GM23338 (cell line): ENCODE measurements around the gene SLC15A5. TPM values are rescaled to one million over a fixed set of nuclear protein-coding genes. Genes with fewer than 3 reads are reported as not detected.

Source experiments
- ATAC-seq: fragments of 200-7000 bp; cut with Tn5 transposase; 3 replicates; pipeline ENCODE4 v1.9.1; 2020
- DNase-seq: peaks from one replicate; pipeline ENCODE4 v3.0.0-alpha.2; 2015; ENCODE audit warnings: low spot score
- H2AFZ ChIP-seq: fragments of 200-600 bp; sonication (generic); 2 replicates; pipeline ENCODE4 v1.8.0; 2016; ENCODE audit warnings: antibody characterized with exemption, mild to moderate bottlenecking, moderate library complexity
- H3F3A ChIP-seq: fragments of 200-600 bp; sonication (generic); replicated peaks from 2 replicates; pipeline ENCODE4 v1.8.0; 2017; ENCODE audit warnings: antibody characterized with exemption, mixed run types, low read depth
- H3K27ac ChIP-seq: fragments of 200-600 bp; sonication (generic); 2 replicates; pipeline ENCODE4 v1.6.1; 2016; ENCODE audit warnings: low read depth
- H3K27me3 ChIP-seq: fragments of 200-600 bp; sonication (generic); 2 replicates; pipeline ENCODE4 v1.8.0; 2016; ENCODE audit warnings: mild to moderate bottlenecking, mixed run types, moderate library complexity; ENCODE audit not compliant: insufficient read depth
- H3K36me3 ChIP-seq: fragments of 200-600 bp; sonication (generic); 2 replicates; pipeline ENCODE4 v1.8.0; 2016; ENCODE audit warnings: mild to moderate bottlenecking; ENCODE audit not compliant: insufficient read depth
- H3K4me1 ChIP-seq: fragments of 200-600 bp; sonication (generic); 2 replicates; pipeline ENCODE4 v1.8.0; 2016; ENCODE audit warnings: mild to moderate bottlenecking, moderate library complexity; ENCODE audit not compliant: insufficient read depth
- H3K4me2 ChIP-seq: fragments of 200-600 bp; sonication (generic); 2 replicates; pipeline ENCODE4 v1.7.1; 2017; ENCODE audit warnings: mixed run types
- H3K4me3 ChIP-seq: fragments of 200-600 bp; sonication (generic); 2 replicates; pipeline ENCODE4 v1.6.1; 2016; ENCODE audit warnings: mixed run types
- H3K79me2 ChIP-seq: fragments of 200-600 bp; sonication (generic); replicated peaks from 2 replicates; pipeline ENCODE4 v1.8.0; 2017; ENCODE audit warnings: mild to moderate bottlenecking; ENCODE audit not compliant: insufficient read depth
- H3K9me2 ChIP-seq: fragments of 200-600 bp; sonication (generic); 2 replicates; pipeline ENCODE4 v1.8.0; 2017; ENCODE audit not compliant: insufficient read depth
- H4K20me1 ChIP-seq: fragments of 200-600 bp; sonication (generic); replicated peaks from 2 replicates; pipeline ENCODE4 v1.8.0; 2017; ENCODE audit warnings: mild to moderate bottlenecking; ENCODE audit not compliant: insufficient read depth
- H3K27ac Mint-ChIP-seq: 2 replicates; pipeline ENCODE4 v1.8.0; 2020; ENCODE audit warnings: inconsistent platforms, mild to moderate bottlenecking, moderate library complexity, mixed read lengths
- H3K27me3 Mint-ChIP-seq: 3 replicates; pipeline ENCODE4 v1.8.0; 2022; ENCODE audit warnings: low read depth, mild to moderate bottlenecking, moderate library complexity, mixed read lengths, inconsistent platforms; ENCODE audit not compliant: insufficient read depth, poor library complexity
- H3K36me3 Mint-ChIP-seq: 3 replicates; pipeline ENCODE4 v1.8.0; 2021; ENCODE audit warnings: low read depth, mild to moderate bottlenecking, inconsistent platforms, moderate library complexity, mixed read lengths
- H3K4me1 Mint-ChIP-seq: 3 replicates; pipeline ENCODE4 v1.8.0; 2020; ENCODE audit warnings: mild to moderate bottlenecking, inconsistent platforms, mixed read lengths
- H3K4me3 Mint-ChIP-seq: 3 replicates; pipeline ENCODE4 v1.8.0; 2021; ENCODE audit warnings: moderate library complexity, mild to moderate bottlenecking, inconsistent platforms, mixed read lengths
- H3K9me3 Mint-ChIP-seq: 3 replicates; pipeline ENCODE4 v1.8.0; 2020; ENCODE audit warnings: moderate library complexity, mild to moderate bottlenecking, inconsistent platforms, mixed read lengths
- CREB1 ChIP-seq: fragments of 250-450 bp; sonication (Bioruptor Pico); IDR thresholded peaks from 2 replicates; pipeline ENCODE4 v1.5.0; 2020; ENCODE audit warnings: low read depth, mild to moderate bottlenecking, moderate library complexity
- EZH2 ChIP-seq: fragments of 200-600 bp; sonication (generic); IDR thresholded peaks from one replicate; pipeline ENCODE4 v1.8.0; 2017; ENCODE audit warnings: antibody characterized with exemption, mild to moderate bottlenecking, low read depth; ENCODE audit not compliant: unreplicated experiment
- EZH2phosphoT487 ChIP-seq: fragments of 200-600 bp; sonication (generic); IDR thresholded peaks from one replicate; pipeline ENCODE4 v1.8.1; 2018; ENCODE audit warnings: antibody characterized with exemption; ENCODE audit not compliant: unreplicated experiment
- JUNB ChIP-seq: IDR thresholded peaks from one replicate; pipeline ENCODE4 v1.6.1; 2016; ENCODE audit warnings: antibody characterized with exemption; ENCODE audit not compliant: unreplicated experiment
- NANOG ChIP-seq: IDR thresholded peaks from 2 replicates; pipeline ENCODE4 v1.6.1; 2016; ENCODE audit warnings: antibody characterized with exemption, borderline replicate concordance
- POLR2AphosphoS5 ChIP-seq: IDR thresholded peaks from 2 replicates; pipeline ENCODE4 v1.6.1; 2016; ENCODE audit warnings: antibody characterized with exemption, low read depth
- STAT1 ChIP-seq: IDR thresholded peaks from one replicate; pipeline ENCODE4 v1.6.1; 2016; ENCODE audit warnings: antibody characterized with exemption; ENCODE audit not compliant: unreplicated experiment
- ZNF114 ChIP-seq: fragments of 250-450 bp; sonication (Bioruptor Pico); IDR thresholded peaks from 2 replicates; pipeline ENCODE4 v1.5.0; 2020; ENCODE audit warnings: mild to moderate bottlenecking, moderate library complexity
- ZNF331 ChIP-seq: fragments of 250-450 bp; sonication (Bioruptor Pico); IDR thresholded peaks from 2 replicates; pipeline ENCODE4 v1.5.0; 2020; ENCODE audit warnings: low read depth, mild to moderate bottlenecking, moderate library complexity
- polyA plus RNA-seq: library from polyadenylated mRNA; unstranded; fragments of >200 nt; fragmentation: Nextera tagmentation; extraction: Ambion mirVana; gene quantifications from 2 replicates; pipeline ENCODE4 v1.2.1, GENCODE V29; 2016
- total RNA-seq: library from RNA; depleted of rRNA; stranded (reverse); fragments of >200 nt; shearing (Covaris generic); gene quantifications from 2 replicates; pipeline ENCODE4 v1.2.3, GENCODE V29; 2014
- TF ChIP-seq, protein P1 (sequence below): IDR thresholded peaks from 2 replicates; pipeline ENCODE4 v1.6.1; 2016; ENCODE audit warnings: antibody characterized with exemption
- TF ChIP-seq, protein P2 (sequence below), 2 experiments: fragments of 200-600 bp in 1 of 2; sonication (generic) in 1 of 2; conservative IDR thresholded peaks; 2 replicates each; pipeline versions ENCODE4 v1.5.1 to v1.6.1; 2016 to 2017; ENCODE audit warnings: antibody characterized with exemption in 2 of 2, low read depth in 2 of 2, mild to moderate bottlenecking in 2 of 2, moderate library complexity in 1 of 2
- TF ChIP-seq, protein P3 (sequence below): IDR thresholded peaks from one replicate; pipeline ENCODE4 v1.6.1; 2018; ENCODE audit warnings: antibody characterized with exemption; ENCODE audit not compliant: unreplicated experiment

SLC15A5 gene
- total and polyA plus RNA-seq, 2 experiments from 2014 or later = not detected

DNA sequence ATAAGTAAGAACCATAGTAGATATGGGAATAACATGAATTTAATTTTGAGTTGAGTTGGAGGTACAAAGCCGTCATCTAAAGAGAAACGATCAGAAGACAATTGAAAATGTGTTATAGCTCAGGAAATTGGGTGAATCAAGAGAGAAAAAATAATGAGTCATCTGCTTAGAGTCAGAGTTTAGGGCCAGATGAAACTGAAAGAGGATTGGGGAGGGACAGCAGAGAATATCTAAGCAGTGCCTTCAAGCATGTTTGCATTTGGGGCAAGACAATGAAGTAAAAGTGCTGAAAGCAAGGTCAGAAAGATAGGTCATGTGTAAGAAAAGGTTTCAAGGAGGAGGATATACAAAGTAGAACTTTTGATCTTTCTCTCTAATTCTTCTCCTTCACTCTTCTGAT is 49.4 kb downstream of the SLC15A5 start:
- Histone ChIP-seq H3K79me2 (no peaks in the 10 kb centered on the region), H2AFZ (no peak overlapping the region), H3K9me2 (no peaks in the 10 kb centered on the region), H3K4me1 (no peaks in the 10 kb centered on the region), H3K4me2 (no peak overlapping the region), H4K20me1 (no peaks in the 10 kb centered on the region), H3K27ac (no peak overlapping the region), H3K4me3 (no peak overlapping the region), H3F3A (no peaks in the 10 kb centered on the region), H3K36me3 (no peaks in the 10 kb centered on the region), H3K27me3 (no peaks in the 10 kb centered on the region)
- no peak for TF ChIP-seq STAT1
- TF ChIP-seq EZH2 = no peak
- no peak for TF ChIP-seq EZH2phosphoT487
- TF ChIP-seq JUNB = no peak
- TF ChIP-seq NANOG = no peak
- TF ChIP-seq, protein P1, sequence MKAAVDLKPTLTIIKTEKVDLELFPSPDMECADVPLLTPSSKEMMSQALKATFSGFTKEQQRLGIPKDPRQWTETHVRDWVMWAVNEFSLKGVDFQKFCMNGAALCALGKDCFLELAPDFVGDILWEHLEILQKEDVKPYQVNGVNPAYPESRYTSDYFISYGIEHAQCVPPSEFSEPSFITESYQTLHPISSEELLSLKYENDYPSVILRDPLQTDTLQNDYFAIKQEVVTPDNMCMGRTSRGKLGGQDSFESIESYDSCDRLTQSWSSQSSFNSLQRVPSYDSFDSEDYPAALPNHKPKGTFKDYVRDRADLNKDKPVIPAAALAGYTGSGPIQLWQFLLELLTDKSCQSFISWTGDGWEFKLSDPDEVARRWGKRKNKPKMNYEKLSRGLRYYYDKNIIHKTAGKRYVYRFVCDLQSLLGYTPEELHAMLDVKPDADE = no peak
- Mint-ChIP-seq H3K4me3 (no peak overlapping the region), H3K4me1 (no peaks in the 10 kb centered on the region), H3K9me3 (peaks cover 13% of the 10 kb centered on the region), H3K27me3 (peaks cover 2% of the 10 kb centered on the region), H3K27ac (no peak overlapping the region), H3K36me3 (peaks cover 13% of the 10 kb centered on the region)
- DNase-seq = no peak
- no peak for ATAC-seq

DNA sequence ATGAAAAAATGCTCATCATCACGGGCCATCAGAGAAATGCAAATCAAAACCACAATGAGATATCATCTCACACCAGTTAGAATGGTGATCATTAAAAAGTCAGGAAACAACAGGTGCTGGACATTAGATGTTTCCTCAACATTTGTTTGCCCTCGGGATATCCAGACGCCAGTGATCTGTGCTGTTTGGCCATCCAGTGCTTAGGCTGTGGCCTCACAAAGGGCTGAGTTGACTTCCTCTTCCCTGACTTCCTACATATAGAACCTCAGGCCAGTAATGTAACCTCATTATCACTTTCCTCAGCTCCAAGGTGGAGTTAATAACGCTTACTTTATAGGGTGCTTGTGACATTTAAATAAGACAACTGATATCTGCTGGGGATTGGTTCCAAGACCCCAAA is 51.8 kb downstream of the SLC15A5 start:
- Histone ChIP-seq H3K4me1 (no peaks in the 10 kb centered on the region), H3K27me3 (no peaks in the 10 kb centered on the region), H4K20me1 (no peaks in the 10 kb centered on the region), H3K36me3 (no peaks in the 10 kb centered on the region), H3K9me2 (no peaks in the 10 kb centered on the region), H3F3A (no peaks in the 10 kb centered on the region), H3K79me2 (no peaks in the 10 kb centered on the region), H3K4me2 (no peak overlapping the region), H3K4me3 (no peak overlapping the region), H2AFZ (no peak overlapping the region), H3K27ac (no peak overlapping the region)
- Mint-ChIP-seq H3K4me1 (no peaks in the 10 kb centered on the region), H3K4me3 (no peak overlapping the region), H3K36me3 (no peaks in the 10 kb centered on the region), H3K27ac (no peak overlapping the region), H3K27me3 (no peaks in the 10 kb centered on the region), H3K9me3 (no peaks in the 10 kb centered on the region)
- DNase-seq (no peak), ATAC-seq (no peak)
- TF ChIP-seq STAT1 = no peak
- TF ChIP-seq, protein P1 = no peak
- no peak for TF ChIP-seq EZH2
- no peak for TF ChIP-seq POLR2AphosphoS5
- TF ChIP-seq ZNF114 = no peak
- TF ChIP-seq, protein P2, sequence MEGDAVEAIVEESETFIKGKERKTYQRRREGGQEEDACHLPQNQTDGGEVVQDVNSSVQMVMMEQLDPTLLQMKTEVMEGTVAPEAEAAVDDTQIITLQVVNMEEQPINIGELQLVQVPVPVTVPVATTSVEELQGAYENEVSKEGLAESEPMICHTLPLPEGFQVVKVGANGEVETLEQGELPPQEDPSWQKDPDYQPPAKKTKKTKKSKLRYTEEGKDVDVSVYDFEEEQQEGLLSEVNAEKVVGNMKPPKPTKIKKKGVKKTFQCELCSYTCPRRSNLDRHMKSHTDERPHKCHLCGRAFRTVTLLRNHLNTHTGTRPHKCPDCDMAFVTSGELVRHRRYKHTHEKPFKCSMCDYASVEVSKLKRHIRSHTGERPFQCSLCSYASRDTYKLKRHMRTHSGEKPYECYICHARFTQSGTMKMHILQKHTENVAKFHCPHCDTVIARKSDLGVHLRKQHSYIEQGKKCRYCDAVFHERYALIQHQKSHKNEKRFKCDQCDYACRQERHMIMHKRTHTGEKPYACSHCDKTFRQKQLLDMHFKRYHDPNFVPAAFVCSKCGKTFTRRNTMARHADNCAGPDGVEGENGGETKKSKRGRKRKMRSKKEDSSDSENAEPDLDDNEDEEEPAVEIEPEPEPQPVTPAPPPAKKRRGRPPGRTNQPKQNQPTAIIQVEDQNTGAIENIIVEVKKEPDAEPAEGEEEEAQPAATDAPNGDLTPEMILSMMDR (conservative IDR thresholded peaks at IDR 0.05; ENCODE audit: low read depth in 2 of 2) = no peak
- TF ChIP-seq, protein P3, sequence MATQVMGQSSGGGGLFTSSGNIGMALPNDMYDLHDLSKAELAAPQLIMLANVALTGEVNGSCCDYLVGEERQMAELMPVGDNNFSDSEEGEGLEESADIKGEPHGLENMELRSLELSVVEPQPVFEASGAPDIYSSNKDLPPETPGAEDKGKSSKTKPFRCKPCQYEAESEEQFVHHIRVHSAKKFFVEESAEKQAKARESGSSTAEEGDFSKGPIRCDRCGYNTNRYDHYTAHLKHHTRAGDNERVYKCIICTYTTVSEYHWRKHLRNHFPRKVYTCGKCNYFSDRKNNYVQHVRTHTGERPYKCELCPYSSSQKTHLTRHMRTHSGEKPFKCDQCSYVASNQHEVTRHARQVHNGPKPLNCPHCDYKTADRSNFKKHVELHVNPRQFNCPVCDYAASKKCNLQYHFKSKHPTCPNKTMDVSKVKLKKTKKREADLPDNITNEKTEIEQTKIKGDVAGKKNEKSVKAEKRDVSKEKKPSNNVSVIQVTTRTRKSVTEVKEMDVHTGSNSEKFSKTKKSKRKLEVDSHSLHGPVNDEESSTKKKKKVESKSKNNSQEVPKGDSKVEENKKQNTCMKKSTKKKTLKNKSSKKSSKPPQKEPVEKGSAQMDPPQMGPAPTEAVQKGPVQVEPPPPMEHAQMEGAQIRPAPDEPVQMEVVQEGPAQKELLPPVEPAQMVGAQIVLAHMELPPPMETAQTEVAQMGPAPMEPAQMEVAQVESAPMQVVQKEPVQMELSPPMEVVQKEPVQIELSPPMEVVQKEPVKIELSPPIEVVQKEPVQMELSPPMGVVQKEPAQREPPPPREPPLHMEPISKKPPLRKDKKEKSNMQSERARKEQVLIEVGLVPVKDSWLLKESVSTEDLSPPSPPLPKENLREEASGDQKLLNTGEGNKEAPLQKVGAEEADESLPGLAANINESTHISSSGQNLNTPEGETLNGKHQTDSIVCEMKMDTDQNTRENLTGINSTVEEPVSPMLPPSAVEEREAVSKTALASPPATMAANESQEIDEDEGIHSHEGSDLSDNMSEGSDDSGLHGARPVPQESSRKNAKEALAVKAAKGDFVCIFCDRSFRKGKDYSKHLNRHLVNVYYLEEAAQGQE = no peak
- TF ChIP-seq ZNF331 (CRISPR knock-in tag) = no peak
- no peak for TF ChIP-seq EZH2phosphoT487
- no peak for TF ChIP-seq CREB1 (CRISPR knock-in tag)
- TF ChIP-seq JUNB = no peak
- TF ChIP-seq NANOG = no peak
